CD8-positive, alpha-beta memory T cell (primary cell): Measurements from ENCODE around the gene PRRC2B. TPM values are rescaled to one million over a fixed set of nuclear protein-coding genes. Genes with fewer than 3 reads are reported as not detected.

Experiments used
- CTCF ChIA-PET: fragments of 350-600 bp; sonication (Branson Sonifier 250); formaldehyde crosslinking; loops from one replicate; lab custom pipeline; 2021; ENCODE audit warnings: antibody characterized with exemption; lab: Charles Lee
- POLR2A ChIA-PET: fragments of 350-600 bp; sonication (Branson Sonifier 250); formaldehyde crosslinking; loops from one replicate; lab custom pipeline; 2021; ENCODE audit warnings: antibody characterized with exemption; lab: Charles Lee
- DNase-seq, 5 donors: peaks; one replicate each; pipeline versions ENCODE4 v3.0.0 to v3.0.0-alpha.2; 2020 to 2022; ENCODE audit warnings: mixed read lengths in 1 of 5
- H3K27ac ChIP-seq: one replicate; pipeline ENCODE4 v1.7.0; 2013; ENCODE audit warnings: low read depth, mild to moderate bottlenecking, low read length, moderate library complexity
- H3K27me3 ChIP-seq: 2 replicates; pipeline ENCODE4 v1.7.0; 2013; ENCODE audit warnings: low read length, mild to moderate bottlenecking; ENCODE audit not compliant: insufficient read depth, poor library complexity, severe bottlenecking
- H3K36me3 ChIP-seq: 2 replicates; pipeline ENCODE4 v1.7.0; 2013; ENCODE audit warnings: mild to moderate bottlenecking, low read length, moderate library complexity; ENCODE audit not compliant: insufficient read depth
- H3K4me1 ChIP-seq: 2 replicates; pipeline ENCODE4 v1.7.0; 2013; ENCODE audit warnings: mild to moderate bottlenecking, low read length, moderate library complexity; ENCODE audit not compliant: insufficient read depth
- H3K4me3 ChIP-seq: 2 replicates; pipeline ENCODE4 v1.7.0; 2013; ENCODE audit warnings: mild to moderate bottlenecking, low read length
- H3K9me3 ChIP-seq: 2 replicates; pipeline ENCODE4 v1.7.0; 2013; ENCODE audit warnings: mild to moderate bottlenecking, low read length
- H3K27ac Mint-ChIP-seq, 8 donors: one replicate each; pipeline ENCODE4 v1.8.0; 2020 to 2021; ENCODE audit warnings: mixed read lengths in 8 of 8, mild to moderate bottlenecking in 6 of 8, inconsistent platforms in 3 of 8, moderate library complexity in 3 of 8
- H3K27me3 Mint-ChIP-seq, 2 donors: one replicate each; pipeline ENCODE4 v1.8.0; 2020 to 2021; ENCODE audit warnings: mixed read lengths in 2 of 2, mild to moderate bottlenecking in 1 of 2, moderate library complexity in 1 of 2
- H3K36me3 Mint-ChIP-seq, 3 donors: one replicate each; pipeline ENCODE4 v1.8.0; 2020 to 2021; ENCODE audit warnings: mixed read lengths in 3 of 3, inconsistent platforms in 1 of 3, mild to moderate bottlenecking in 1 of 3
- H3K4me1 Mint-ChIP-seq, 3 donors: one replicate each; pipeline ENCODE4 v1.8.0; 2020 to 2021; ENCODE audit warnings: mixed read lengths in 3 of 3, inconsistent platforms in 1 of 3, mild to moderate bottlenecking in 1 of 3
- H3K4me3 Mint-ChIP-seq, 7 donors: one replicate each; pipeline ENCODE4 v1.8.0; 2020 to 2021; ENCODE audit warnings: mixed read lengths in 7 of 7, mild to moderate bottlenecking in 6 of 7, moderate library complexity in 4 of 7, inconsistent platforms in 2 of 7
- H3K9me3 Mint-ChIP-seq, 5 donors: one replicate each; pipeline ENCODE4 v1.8.0; 2020 to 2022; ENCODE audit warnings: mixed read lengths in 5 of 5, mild to moderate bottlenecking in 3 of 5, moderate library complexity in 2 of 5, inconsistent platforms in 1 of 5
- polyA plus RNA-seq: library from polyadenylated mRNA; unstranded; fragments of 300-500 nt; fragmentation: Illumina TruSeq; gene quantifications from one replicate; pipeline ENCODE4 v1.2.3, GENCODE V29; 2021
- total RNA-seq, 2 experiments: library from RNA; stranded (reverse); gene quantifications; one replicate each; pipeline ENCODE4 v1.2.3, GENCODE V29; 2021

Gene PRRC2B
- total and polyA plus RNA-seq, 3 experiments from 2014 or later, result 42.1 to 146 (median 146) TPM

DNA sequence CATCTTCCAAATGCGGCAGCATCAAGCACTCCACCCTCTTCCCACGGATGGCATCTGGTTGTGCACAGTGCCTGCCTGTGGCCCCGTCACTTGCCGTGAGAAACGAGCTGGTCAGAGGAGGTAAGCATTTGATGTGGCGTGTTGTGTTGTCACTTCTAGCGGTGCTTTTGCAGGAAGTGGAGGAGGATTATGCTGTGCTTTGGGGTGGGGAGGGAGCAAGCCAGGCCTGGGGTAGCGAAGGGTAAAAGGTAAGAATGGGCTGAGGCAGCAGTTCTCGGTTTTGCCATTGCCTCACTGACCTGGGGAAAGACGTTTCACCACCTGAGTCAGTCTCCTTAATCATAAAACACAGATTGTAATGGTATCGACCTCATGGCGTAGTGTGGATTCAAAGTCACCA is 106.5 kb downstream of the PRRC2B start:
- H3K4me1 Mint-ChIP-seq, result peaks cover 45 to 77% (median 63%) of the 10 kb centered on the region in 3 donors
- H3K27ac Mint-ChIP-seq, result peak overlapping the region; percentile 86 to 96 (median 95)

DNA sequence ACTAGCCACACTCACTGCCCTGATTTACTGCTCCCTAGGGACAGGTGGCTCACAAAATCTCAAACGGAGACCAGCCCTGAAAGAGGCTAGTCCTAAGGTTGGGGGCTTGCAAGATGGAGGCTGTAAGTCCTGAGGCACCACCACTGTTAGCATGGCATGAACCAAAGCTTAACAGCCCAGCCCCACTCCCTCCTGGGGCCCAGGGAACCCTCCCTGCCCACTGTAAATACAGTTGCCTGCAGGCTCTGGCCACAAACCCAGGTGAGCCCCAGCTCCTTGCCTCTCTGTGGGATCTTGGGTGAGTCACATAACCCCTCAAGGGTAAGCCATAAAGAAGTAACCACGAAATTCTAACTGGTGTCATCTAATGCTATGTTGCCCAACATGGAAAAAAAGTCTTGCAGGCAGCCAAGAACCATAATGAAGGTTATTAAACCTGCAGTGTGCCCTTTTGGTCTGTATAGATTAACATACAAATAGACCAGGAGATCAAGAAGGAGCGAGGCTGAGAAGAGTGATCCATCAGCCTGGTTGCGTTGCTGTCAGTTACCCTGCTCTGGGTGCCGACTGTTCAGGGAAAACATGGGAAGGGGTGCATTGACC is 107.2 kb downstream of the PRRC2B start:
- H3K36me3 ChIP-seq, result peaks cover 28% of the 10 kb centered on the region
- H3K27ac ChIP-seq, result peak overlapping the region; percentile 32
- no peaks in the 10 kb centered on the region for H3K9me3 ChIP-seq
- H3K4me3 Mint-ChIP-seq, result peak overlapping the region; percentile 85 to 96 (median 95)
- H3K36me3 Mint-ChIP-seq, result peaks cover 0 to 51% (median 2%) of the 10 kb centered on the region in 3 donors
- ChIA-PET CTCF (interaction anchor here (1.0 to 2.9 kb wide), 8 partner anchors 10 to 254 kb away, joined by 3 to 11 read pairs (median 5); no protein-coding TSS in a partner anchor), POLR2A (interaction anchor here (0.5 kb wide), 1 partner anchor 20 kb away, joined by 3 read pairs; no protein-coding TSS in a partner anchor)
- H3K4me3 ChIP-seq, result peak overlapping the region; percentile 42
- H3K27me3 Mint-ChIP-seq, result peaks cover 0 to 2% of the 10 kb centered on the region in 2 donors
- DNase-seq, result peak; percentile 28 to 81 (median 36)
- H3K4me1 ChIP-seq, result peaks cover 52% of the 10 kb centered on the region
- peaks cover 48 to 82% (median 69%) of the 10 kb centered on the region in 3 donors for H3K4me1 Mint-ChIP-seq
- H3K27ac Mint-ChIP-seq, result peak overlapping the region; percentile 86 to 96 (median 95)
- no peaks in the 10 kb centered on the region for H3K9me3 Mint-ChIP-seq
- H3K27me3 ChIP-seq, result no peaks in the 10 kb centered on the region

More for the DNA sequence above, 106.5 kb downstream of the PRRC2B start:
- Histone ChIP-seq H3K4me1 (peaks cover 52% of the 10 kb centered on the region), H3K9me3 (no peaks in the 10 kb centered on the region), H3K36me3 (peaks cover 28% of the 10 kb centered on the region), H3K27me3 (no peaks in the 10 kb centered on the region), H3K4me3 (peak overlapping the region; percentile 42), H3K27ac (peak overlapping the region; percentile 32)
- peaks cover 0 to 54% (median 1%) of the 10 kb centered on the region in 3 donors for H3K36me3 Mint-ChIP-seq
- ChIA-PET POLR2A (interaction anchor here (0.5 kb wide), 1 partner anchor 19 kb away, joined by 3 read pairs; no protein-coding TSS in a partner anchor), CTCF (interaction anchor here (1.0 to 2.9 kb wide), 10 partner anchors 10 to 255 kb away, joined by 3 to 11 read pairs (median 4); no protein-coding TSS in a partner anchor)
- H3K27me3 Mint-ChIP-seq, result peaks cover 0 to 2% of the 10 kb centered on the region in 2 donors
- DNase-seq, result peak; percentile 50 to 85 (median 79)
- H3K9me3 Mint-ChIP-seq, result no peaks in the 10 kb centered on the region
- H3K4me3 Mint-ChIP-seq, result peak overlapping the region; percentile 85 to 96 (median 95)

DNA sequence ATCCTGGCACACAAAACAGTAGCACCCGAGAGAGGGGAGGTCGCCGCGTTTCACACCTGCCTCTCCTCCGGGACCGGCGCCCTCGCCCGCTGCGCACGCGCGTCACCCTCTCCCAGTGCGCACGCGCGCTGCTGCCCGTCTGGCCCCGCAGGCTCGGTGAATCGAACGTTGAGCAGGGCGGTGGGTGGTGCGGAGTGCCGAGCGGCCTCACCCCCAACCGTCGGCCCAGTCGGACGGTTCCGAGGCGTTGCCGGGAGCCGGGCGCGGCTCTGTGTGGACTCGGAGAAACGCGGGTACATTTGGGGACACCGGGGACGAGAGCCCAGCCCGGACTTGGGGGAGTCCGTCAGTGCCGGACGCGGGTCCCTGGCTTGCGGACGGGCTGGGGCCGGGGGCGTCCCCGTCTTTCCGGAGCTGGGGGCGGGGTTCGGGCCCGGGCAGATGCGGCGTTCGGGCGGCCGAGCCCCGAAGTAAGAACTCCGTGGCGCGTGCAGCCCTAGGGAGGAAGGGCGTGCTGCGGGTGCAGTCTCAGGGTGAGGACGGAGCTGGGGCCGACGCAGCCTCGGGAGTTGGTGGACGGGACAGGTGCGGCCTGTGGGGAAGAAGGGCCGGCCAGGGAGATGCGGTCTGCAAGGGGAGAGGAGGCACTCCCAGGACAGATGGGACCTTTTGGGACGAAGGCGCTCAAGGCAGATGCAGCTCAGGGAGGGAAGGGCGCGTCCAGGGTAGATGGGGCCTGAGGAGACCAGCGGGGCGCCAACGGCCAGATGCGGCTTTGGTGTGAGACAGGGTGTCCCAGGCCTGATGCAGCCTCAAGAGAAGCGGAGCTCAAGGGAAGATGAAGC is 109.1 kb downstream of the PRRC2B start, which contains the start of gene POMT1:
TSS of gene POMT1 (plus strand) at position 138 of the 845 bp plus-strand sequence. CDS start 1,301 bp downstream, outside the sequence.
- Mint-ChIP-seq H3K4me3 (peak within 1 kb of the TSS; percentile 85 to 96 (median 95)), H3K9me3 (no peaks in the 10 kb centered on the region), H3K36me3 (peaks cover 0 to 48% (median 5%) of the 10 kb centered on the region in 3 donors), H3K4me1 (peaks cover 48 to 77% (median 71%) of the 10 kb centered on the region in 3 donors), H3K27ac (peak within 1 kb of the TSS; percentile 76 to 96 (median 92)), H3K27me3 (peaks cover 0 to 2% of the 10 kb centered on the region in 2 donors)
- DNase-seq, result peak; percentile 81 to 91 (median 89)
- ChIA-PET CTCF (interaction anchor here (1.2 kb wide), 2 partner anchors 83 to 247 kb away, joined by 3 read pairs; no protein-coding TSS in a partner anchor), POLR2A (interaction anchor here (1.2 kb wide), 1 partner anchor 76 kb away, joined by 4 read pairs; no protein-coding TSS in a partner anchor)
- H3K9me3 ChIP-seq, result no peaks in the 10 kb centered on the region
- peaks cover 17% of the 10 kb centered on the region for H3K36me3 ChIP-seq
- H3K27me3 ChIP-seq, result no peaks in the 10 kb centered on the region
- peak within 1 kb of the TSS; percentile 51 for H3K27ac ChIP-seq
- peaks cover 52% of the 10 kb centered on the region for H3K4me1 ChIP-seq
- H3K4me3 ChIP-seq, result peak within 1 kb of the TSS; percentile 88

DNA sequence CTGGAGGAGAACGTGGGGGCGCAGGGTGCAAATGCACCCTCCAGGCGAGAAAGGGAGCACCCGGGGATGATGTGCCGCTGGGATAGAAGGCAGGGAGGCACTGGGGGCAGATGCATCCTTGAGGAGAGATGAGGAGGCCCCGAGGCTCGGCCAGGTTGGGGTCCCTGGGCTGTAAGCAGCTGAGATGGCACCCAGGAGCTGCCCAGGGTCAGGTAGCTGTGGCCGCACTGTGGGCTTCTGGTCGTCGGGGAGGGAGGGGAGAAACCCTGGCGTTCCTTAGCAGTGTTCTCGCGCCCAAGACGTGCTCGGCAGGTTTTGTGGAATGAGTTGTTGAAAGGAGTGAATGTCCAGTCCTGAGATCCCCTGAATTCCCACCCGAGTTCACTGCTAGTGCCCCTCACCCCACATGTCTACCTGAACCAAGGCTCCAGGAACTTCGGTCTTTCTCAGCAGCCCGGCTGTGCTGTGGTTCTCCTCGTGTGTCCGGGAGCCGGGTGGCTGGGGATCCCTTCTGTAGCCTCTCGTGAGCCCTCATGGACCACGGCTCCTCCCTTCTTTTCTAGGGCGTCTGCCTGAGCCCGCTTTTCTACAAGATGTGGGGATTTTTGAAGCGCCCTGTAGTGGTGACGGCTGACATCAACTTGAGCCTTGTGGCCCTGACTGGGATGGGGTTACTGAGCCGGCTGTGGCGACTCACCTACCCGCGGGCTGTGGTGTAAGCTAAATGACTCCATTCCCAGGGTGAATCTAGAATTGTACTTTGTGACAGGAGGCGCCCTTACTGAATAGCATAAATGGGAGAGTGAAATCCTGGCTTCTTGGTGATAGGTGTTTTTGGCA is 110.0 kb downstream of the PRRC2B start:
- peaks cover 0 to 2% of the 10 kb centered on the region in 2 donors for H3K27me3 Mint-ChIP-seq
- Histone ChIP-seq H3K36me3 (peaks cover 11% of the 10 kb centered on the region), H3K27ac (peak overlapping the region; percentile 51), H3K9me3 (no peaks in the 10 kb centered on the region), H3K4me3 (peak overlapping the region; percentile 88), H3K27me3 (no peaks in the 10 kb centered on the region), H3K4me1 (peaks cover 44% of the 10 kb centered on the region)
- peaks cover 45 to 69% (median 63%) of the 10 kb centered on the region in 3 donors for H3K4me1 Mint-ChIP-seq
- H3K9me3 Mint-ChIP-seq, result no peaks in the 10 kb centered on the region
- ChIA-PET CTCF (interaction anchor here (1.2 kb wide), 2 partner anchors 82 to 248 kb away, joined by 3 read pairs; no protein-coding TSS in a partner anchor), POLR2A (interaction anchor here (1.2 kb wide), 1 partner anchor 75 kb away, joined by 4 read pairs; no protein-coding TSS in a partner anchor)
- peak overlapping the region; percentile 54 to 95 (median 86) for H3K27ac Mint-ChIP-seq
- H3K4me3 Mint-ChIP-seq, result peak overlapping the region; percentile 85 to 96 (median 95)
- H3K36me3 Mint-ChIP-seq, result peaks cover 0 to 45% (median 5%) of the 10 kb centered on the region in 3 donors
- DNase-seq, result peak; percentile 34 to 71 (median 39)

DNA sequence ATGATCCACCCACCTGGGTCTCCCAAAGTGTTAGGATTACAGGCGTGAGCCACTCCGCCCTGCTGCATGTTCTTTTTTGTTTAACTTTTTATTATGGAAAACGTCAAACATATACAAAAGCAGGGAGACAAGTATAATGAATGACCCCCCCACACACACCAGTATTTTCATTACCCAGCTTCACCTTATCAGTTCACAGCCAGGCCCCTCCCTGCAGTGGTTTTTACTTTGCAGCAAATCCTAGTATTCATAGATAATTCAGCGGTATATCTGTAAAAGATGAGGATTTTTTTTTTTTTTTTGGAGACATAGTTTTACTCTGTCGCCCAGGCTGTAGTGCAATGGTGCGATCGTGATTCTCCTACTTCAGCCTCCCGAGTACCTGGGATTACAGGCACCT is 111.1 kb downstream of the PRRC2B start:
- DNase-seq, result no peak
- Histone ChIP-seq H3K36me3 (peaks cover 12% of the 10 kb centered on the region), H3K4me3 (no peak overlapping the region), H3K9me3 (no peaks in the 10 kb centered on the region), H3K4me1 (peaks cover 32% of the 10 kb centered on the region), H3K27ac (no peak overlapping the region), H3K27me3 (no peaks in the 10 kb centered on the region)
- no peaks in the 10 kb centered on the region for H3K27me3 Mint-ChIP-seq
- H3K36me3 Mint-ChIP-seq, result peaks cover 0 to 47% (median 6%) of the 10 kb centered on the region in 3 donors
- ChIA-PET POLR2A (no interaction called here), CTCF (no interaction called here)
- H3K9me3 Mint-ChIP-seq, result no peaks in the 10 kb centered on the region
- peak overlapping the region; percentile 23 to 95 (median 47) for H3K4me3 Mint-ChIP-seq
- peaks cover 36 to 57% (median 51%) of the 10 kb centered on the region in 3 donors for H3K4me1 Mint-ChIP-seq
- H3K27ac Mint-ChIP-seq, result peak overlapping the region in 3 of 8 donors; percentile 54 to 78 (median 71)

DNA sequence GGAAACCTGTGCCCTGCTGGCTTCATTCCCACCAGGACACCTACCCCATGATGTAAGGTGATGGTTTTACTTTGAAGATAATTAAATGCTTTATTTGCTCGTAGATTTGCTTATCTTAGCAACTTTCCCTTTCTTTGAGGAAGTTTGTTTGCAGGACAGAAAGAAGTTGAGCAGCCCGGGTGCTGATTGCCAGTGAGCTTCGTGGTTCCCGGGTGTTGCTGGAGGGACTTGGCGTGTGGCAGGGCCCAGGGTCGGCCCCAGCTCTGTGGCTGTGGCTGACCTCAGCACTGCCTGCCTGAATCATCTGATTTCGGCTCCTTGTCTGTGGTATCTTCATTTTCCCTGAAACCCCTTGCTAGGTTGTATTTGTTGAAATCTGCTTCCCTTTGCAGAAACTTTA is 117.5 kb downstream of the PRRC2B start:
- peaks cover 35% of the 10 kb centered on the region for H3K36me3 ChIP-seq
- Mint-ChIP-seq H3K4me1 (peaks cover 0 to 2% (median 1%) of the 10 kb centered on the region in 3 donors), H3K9me3 (no peaks in the 10 kb centered on the region), H3K4me3 (no peak overlapping the region), H3K36me3 (peaks cover 4 to 50% (median 11%) of the 10 kb centered on the region in 3 donors), H3K27ac (no peak overlapping the region), H3K27me3 (no peaks in the 10 kb centered on the region)
- ChIA-PET CTCF (interaction anchor here (1.0 to 1.2 kb wide), 3 partner anchors 11 to 162 kb away, joined by 3 to 5 read pairs (median 3); no protein-coding TSS in a partner anchor), POLR2A (no interaction called here)
- H3K9me3 ChIP-seq, result no peaks in the 10 kb centered on the region
- H3K27me3 ChIP-seq, result no peaks in the 10 kb centered on the region
- DNase-seq, result no peak
- H3K4me3 ChIP-seq, result no peak overlapping the region
- no peaks in the 10 kb centered on the region for H3K4me1 ChIP-seq
- H3K27ac ChIP-seq, result no peak overlapping the region

DNA sequence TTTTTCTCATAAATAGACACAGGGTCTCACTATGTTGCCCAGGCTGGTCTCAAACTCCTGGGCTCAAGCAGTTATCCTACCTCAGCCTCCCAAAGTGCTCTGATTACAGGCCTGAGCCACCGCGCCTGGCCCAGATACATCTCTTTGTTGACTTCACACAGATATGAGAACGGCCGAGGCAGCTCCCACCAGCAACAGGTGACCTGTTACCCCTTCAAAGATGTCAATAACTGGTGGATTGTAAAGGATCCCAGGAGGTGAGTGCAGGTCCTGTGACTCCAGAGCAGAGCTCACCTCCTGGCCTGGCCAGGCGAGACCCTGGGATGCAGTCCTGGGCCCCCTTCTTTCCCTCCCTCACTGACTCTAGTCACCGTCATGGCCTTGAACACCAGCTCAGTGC is 118.0 kb downstream of the PRRC2B start:
- peaks cover 4 to 47% (median 9%) of the 10 kb centered on the region in 3 donors for H3K36me3 Mint-ChIP-seq
- Histone ChIP-seq H3K9me3 (no peaks in the 10 kb centered on the region), H3K4me3 (no peak overlapping the region), H3K27ac (no peak overlapping the region), H3K27me3 (no peaks in the 10 kb centered on the region), H3K4me1 (no peaks in the 10 kb centered on the region), H3K36me3 (peaks cover 40% of the 10 kb centered on the region)
- H3K27me3 Mint-ChIP-seq, result no peaks in the 10 kb centered on the region
- H3K4me1 Mint-ChIP-seq, result no peaks in the 10 kb centered on the region
- H3K9me3 Mint-ChIP-seq, result no peaks in the 10 kb centered on the region
- ChIA-PET CTCF (interaction anchor here (1.0 to 1.2 kb wide), 2 partner anchors 12 to 162 kb away, joined by 3 to 5 read pairs; no protein-coding TSS in a partner anchor), POLR2A (no interaction called here)
- H3K4me3 Mint-ChIP-seq, result no peak overlapping the region
- H3K27ac Mint-ChIP-seq, result peak overlapping the region in 2 of 8 donors; percentile 6 to 27
- DNase-seq, result no peak
